Activated naive CD8-positive, alpha-beta T cell treated with anti-CD3 and anti-CD28 coated beads for 36 hours (primary cell): ENCODE measurements around the gene MATR3. TPM values are rescaled to one million over a fixed set of nuclear protein-coding genes. Genes with fewer than 3 reads are reported as not detected.

Experiments used
- DNase-seq: peaks from one replicate; pipeline ENCODE4 v3.0.0; 2021
- H3K27ac Mint-ChIP-seq: one replicate; pipeline ENCODE4 v1.8.0; 2022; ENCODE audit warnings: mild to moderate bottlenecking, moderate library complexity, mixed read lengths
- H3K27me3 Mint-ChIP-seq: one replicate; pipeline ENCODE4 v1.8.0; 2022; ENCODE audit warnings: mild to moderate bottlenecking, mixed read lengths
- H3K36me3 Mint-ChIP-seq: one replicate; pipeline ENCODE4 v1.8.0; 2021; ENCODE audit warnings: mild to moderate bottlenecking, mixed read lengths
- H3K4me1 Mint-ChIP-seq: one replicate; pipeline ENCODE4 v1.8.0; 2021; ENCODE audit warnings: mixed read lengths
- H3K4me3 Mint-ChIP-seq: one replicate; pipeline ENCODE4 v1.8.0; 2022; ENCODE audit warnings: mild to moderate bottlenecking, moderate library complexity, mixed read lengths
- H3K9me3 Mint-ChIP-seq: one replicate; pipeline ENCODE4 v1.8.0; 2022; ENCODE audit warnings: mixed read lengths
- total RNA-seq, 2 experiments: library from RNA; stranded (reverse); gene quantifications; one replicate each; pipeline ENCODE4 v1.2.3, GENCODE V29; 2021

MATR3 gene
- total RNA-seq, 2 experiments from 2014 or later: 182 to 208 TPM

DNA sequence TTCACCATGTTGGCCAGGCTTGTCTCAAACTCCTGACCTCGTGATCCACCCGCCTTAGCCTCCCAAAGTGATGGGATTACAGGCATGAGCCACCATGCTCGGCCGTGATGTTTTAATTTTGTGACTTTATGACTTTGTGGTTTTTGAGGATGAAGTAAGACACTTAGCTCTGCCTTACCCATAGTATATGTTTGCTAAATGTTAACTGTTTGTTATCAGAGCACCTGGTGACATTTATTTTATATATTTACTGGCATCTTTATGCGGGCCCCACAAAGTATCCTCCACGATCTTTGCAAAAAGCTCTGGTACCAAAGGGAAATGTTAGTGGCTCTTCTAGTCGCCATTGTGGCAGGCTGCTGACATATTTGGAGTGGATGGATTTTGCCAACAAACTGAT lies 82.8 kb downstream of the MATR3 start:
- H3K4me3 Mint-ChIP-seq: no peak overlapping the region
- peaks cover 7% of the 10 kb centered on the region for H3K4me1 Mint-ChIP-seq
- DNase-seq: no peak
- no peaks in the 10 kb centered on the region for H3K36me3 Mint-ChIP-seq
- H3K27ac Mint-ChIP-seq: no peak overlapping the region
- no peaks in the 10 kb centered on the region for H3K27me3 Mint-ChIP-seq
- no peaks in the 10 kb centered on the region for H3K9me3 Mint-ChIP-seq

DNA sequence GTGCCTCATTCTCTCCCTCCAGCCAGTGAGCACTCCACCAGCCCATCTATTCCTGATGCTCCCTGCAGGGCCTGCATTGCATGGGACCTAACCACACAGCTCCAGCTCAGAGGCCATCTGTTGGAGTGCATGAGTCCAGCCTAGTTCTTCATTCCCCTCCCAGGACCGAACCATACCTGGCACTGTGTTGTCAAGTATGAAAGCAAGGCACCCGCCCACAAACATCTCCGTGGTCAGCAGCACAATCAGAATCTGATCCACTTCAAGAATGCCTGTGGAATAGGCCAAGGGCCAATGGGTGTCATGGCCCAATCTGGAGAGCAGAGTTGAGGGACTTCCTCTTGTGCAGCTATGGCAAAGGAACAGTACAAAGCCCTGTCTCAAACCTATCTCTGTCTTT lies 83.7 kb downstream of the MATR3 start:
- no peak for DNase-seq
- H3K4me1 Mint-ChIP-seq: peaks cover under 1% of the 10 kb centered on the region
- H3K27ac Mint-ChIP-seq: no peak overlapping the region
- H3K36me3 Mint-ChIP-seq: no peaks in the 10 kb centered on the region
- no peaks in the 10 kb centered on the region for H3K9me3 Mint-ChIP-seq
- H3K4me3 Mint-ChIP-seq: no peak overlapping the region
- H3K27me3 Mint-ChIP-seq: no peaks in the 10 kb centered on the region

DNA sequence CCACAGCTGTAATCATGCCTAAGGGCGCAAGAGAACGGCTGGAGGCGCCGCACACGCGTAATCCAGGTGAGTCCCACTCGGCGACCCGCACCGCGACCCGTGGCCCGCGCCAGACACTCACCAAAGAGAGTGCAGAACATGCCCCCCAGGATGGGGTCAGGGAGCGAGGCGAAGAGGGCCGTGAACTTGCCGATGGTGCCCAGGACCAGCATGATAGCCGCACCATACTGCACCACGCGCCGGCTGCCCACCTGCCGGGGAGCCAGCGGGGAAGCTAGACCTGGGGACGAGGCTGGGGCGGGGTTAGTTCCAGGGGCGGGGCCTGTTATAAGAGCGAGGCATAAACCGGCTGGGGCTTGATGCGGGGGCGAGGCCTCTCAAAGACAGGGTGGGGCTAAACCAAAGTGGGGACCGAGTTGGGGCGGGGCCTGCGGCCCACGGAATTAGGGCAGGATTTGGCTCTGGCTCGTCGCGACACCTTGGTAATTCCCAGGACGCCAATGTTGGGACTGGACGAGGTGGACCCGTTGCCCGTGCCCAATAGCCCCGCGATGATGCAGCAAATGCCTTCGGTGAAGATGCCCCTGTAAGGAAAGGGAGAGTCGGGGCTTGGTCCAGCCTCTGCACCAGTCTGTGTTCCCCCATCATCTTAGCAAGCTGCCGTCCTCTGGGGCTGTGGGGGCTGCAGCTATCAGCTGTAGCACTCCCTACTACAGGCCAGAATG lies 84.7 kb downstream of the MATR3 start:
- H3K36me3 Mint-ChIP-seq: no peaks in the 10 kb centered on the region
- no peak overlapping the region for H3K4me3 Mint-ChIP-seq
- no peaks in the 10 kb centered on the region for H3K9me3 Mint-ChIP-seq
- H3K4me1 Mint-ChIP-seq: peaks cover 2% of the 10 kb centered on the region
- H3K27ac Mint-ChIP-seq: no peak overlapping the region
- H3K27me3 Mint-ChIP-seq: no peaks in the 10 kb centered on the region
- no peak for DNase-seq

DNA sequence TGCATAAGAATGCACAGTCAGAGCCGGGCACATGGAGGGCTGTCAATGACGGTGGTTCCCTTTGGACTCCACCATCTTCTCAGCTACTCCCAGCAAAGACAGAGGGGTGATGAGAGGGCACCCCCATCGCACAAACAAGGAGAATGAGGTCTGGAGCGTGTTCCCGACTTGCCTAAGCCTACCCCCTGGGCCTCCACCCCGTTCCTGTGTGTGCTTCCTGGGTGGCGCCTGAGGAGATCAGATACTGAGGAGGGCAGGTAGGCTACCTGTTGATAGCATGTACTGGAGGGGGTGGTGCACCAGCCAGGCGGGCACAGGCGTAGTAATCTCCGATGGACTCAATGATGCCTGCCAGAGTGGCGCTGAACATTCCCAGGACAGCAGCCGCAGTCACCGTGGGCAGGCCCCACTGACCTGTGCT lies 85.4 kb downstream of the MATR3 start:
- Mint-ChIP-seq H3K27me3 (no peaks in the 10 kb centered on the region), H3K9me3 (no peaks in the 10 kb centered on the region), H3K36me3 (no peaks in the 10 kb centered on the region), H3K27ac (no peak overlapping the region), H3K4me1 (peaks cover 2% of the 10 kb centered on the region), H3K4me3 (no peak overlapping the region)
- DNase-seq: no peak

DNA sequence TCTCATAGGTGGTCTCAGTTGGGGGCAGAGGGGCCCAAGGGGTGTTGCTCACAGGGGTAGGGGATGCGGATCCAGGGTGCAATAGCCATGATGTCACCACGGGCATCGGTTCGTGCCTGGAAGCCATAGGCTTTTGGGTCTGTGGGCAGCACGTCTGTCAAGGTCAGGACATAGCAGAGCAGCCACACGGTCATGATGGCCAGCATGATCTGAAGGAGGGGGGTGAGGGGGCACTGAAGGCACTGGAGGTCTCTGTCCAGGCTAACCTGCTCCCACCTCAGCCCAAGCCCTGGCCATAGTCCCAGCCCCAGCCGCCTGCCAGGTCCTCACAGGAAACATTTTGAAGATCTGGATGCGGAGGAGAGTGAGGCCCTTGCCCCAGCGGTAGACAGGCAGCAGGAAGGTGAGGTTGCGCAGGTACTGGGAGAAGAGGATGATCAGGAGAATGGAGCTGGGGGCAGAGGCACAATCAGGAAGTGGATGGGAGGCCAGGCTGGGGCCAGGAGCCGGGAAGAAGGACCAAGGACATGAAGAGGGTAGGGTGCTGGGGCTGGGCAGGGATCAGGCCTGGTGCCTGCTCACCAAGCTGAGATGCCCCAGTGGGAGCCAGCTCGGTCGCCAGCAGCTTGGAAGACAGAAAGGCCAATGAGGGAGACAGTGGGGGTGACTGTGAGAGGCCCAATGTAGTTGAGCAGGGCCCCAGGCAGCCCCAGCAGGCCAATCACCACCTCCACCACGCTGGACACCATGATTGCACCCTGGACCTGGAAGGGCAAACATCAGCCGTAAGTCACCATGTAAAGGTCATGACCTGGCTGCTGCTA lies 86.3 kb downstream of the MATR3 start:
- no peak overlapping the region for H3K27ac Mint-ChIP-seq
- H3K4me1 Mint-ChIP-seq: peaks cover 8% of the 10 kb centered on the region
- no peaks in the 10 kb centered on the region for H3K27me3 Mint-ChIP-seq
- H3K36me3 Mint-ChIP-seq: no peaks in the 10 kb centered on the region
- no peak for DNase-seq
- no peaks in the 10 kb centered on the region for H3K9me3 Mint-ChIP-seq
- H3K4me3 Mint-ChIP-seq: no peak overlapping the region

Other genes with a start within 250 kb of the MATR3 start
- 10 to 100 TPM; 19.8 to 21.4 TPM for gene SIL1, start 95.4 kb upstream of the MATR3 start, total RNA-seq
- gene PAIP2, start 48.1 kb downstream of the MATR3 start, total RNA-seq: 10 to 100 TPM; 91.7 to 94.0 TPM
- gene SLC23A1, start 89.6 kb downstream of the MATR3 start, total RNA-seq: not detected
- 10 to 100 TPM; 10.4 to 10.6 TPM for gene MZB1, start 96.2 kb downstream of the MATR3 start, total RNA-seq
- gene PROB1, start 101.4 kb downstream of the MATR3 start, total RNA-seq: 1 to 10 TPM; 5.5 to 6.2 TPM
- gene SPATA24, start 110.3 kb downstream of the MATR3 start, total RNA-seq: 1 to 10 TPM; 2.2 to 4.0 TPM
- gene DNAJC18, start 145.8 kb downstream of the MATR3 start, total RNA-seq: 10 to 100 TPM; 20.5 to 21.8 TPM
- gene ECSCR, start 169.0 kb downstream of the MATR3 start, total RNA-seq: under 1 TPM; 0.36 to 0.49 TPM
- gene SMIM33, start 177.3 kb downstream of the MATR3 start, total RNA-seq: under 1 TPM in 1 of 2 experiments, not detected in 1; 0.16 TPM
- 10 to 100 TPM; 37.4 to 40.5 TPM for gene STING1, start 189.0 kb downstream of the MATR3 start, total RNA-seq